ENCODE results near the gene ZDHHC8.

ZDHHC8 gene

DNA sequence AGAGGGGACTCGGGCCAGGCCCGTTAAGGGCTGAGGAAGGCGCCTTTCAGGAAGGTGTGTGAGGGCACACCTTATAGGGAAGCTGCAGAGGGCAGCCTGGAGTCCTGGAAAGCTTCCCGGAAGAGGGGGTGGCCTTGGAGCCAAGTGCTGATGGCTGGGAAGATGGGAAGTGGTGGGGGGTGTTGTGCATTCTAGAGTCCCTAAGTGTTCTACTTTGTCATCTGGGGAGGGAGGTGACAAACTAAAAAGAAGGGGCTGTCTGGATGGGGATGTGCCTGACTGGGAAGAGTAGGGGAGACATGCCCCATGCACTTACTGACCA, 6.8 kb downstream of the ZDHHC8 start:
- no peaks in the 10 kb centered on the region for H3K36me3 Mint-ChIP-seq (ENCODE audit: low read depth)
- no peaks in the 10 kb centered on the region for H3K27me3 Mint-ChIP-seq (ENCODE audit: low read depth)
- H3K4me1 Mint-ChIP-seq = peaks cover 17% of the 10 kb centered on the region
- TF ChIP-seq, protein P1, sequence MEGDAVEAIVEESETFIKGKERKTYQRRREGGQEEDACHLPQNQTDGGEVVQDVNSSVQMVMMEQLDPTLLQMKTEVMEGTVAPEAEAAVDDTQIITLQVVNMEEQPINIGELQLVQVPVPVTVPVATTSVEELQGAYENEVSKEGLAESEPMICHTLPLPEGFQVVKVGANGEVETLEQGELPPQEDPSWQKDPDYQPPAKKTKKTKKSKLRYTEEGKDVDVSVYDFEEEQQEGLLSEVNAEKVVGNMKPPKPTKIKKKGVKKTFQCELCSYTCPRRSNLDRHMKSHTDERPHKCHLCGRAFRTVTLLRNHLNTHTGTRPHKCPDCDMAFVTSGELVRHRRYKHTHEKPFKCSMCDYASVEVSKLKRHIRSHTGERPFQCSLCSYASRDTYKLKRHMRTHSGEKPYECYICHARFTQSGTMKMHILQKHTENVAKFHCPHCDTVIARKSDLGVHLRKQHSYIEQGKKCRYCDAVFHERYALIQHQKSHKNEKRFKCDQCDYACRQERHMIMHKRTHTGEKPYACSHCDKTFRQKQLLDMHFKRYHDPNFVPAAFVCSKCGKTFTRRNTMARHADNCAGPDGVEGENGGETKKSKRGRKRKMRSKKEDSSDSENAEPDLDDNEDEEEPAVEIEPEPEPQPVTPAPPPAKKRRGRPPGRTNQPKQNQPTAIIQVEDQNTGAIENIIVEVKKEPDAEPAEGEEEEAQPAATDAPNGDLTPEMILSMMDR (IDR thresholded peaks at IDR 0.05; ENCODE audit: unreplicated experiment in 3 of 3) = no peak
- peak overlapping the region in 1 of 3 experiments; percentile 53 for H3K27ac Mint-ChIP-seq
- no peaks in the 10 kb centered on the region for H3K9me3 Mint-ChIP-seq
- no peak overlapping the region for H3K4me3 Mint-ChIP-seq

DNA sequence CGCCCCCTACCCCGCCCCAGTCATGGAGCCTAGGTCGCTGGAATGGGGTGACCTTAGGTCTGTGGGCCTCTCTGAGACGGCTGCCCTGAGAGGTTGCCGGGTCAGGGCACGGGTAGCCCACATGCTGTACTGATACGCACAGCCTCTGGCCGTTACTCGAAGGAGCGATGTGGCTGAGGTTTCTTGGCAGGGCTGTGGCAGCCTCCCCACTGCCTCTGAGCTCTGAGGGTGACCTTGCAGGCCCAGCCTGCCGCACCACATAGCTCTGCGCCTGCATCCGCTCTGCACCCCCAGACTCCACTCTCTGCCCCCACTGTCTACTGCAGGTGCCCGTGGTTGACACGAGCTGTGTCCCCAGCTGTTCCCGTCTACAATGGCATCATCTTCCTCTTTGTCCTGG, 7.3 kb downstream of the ZDHHC8 start:
- no peak overlapping the region for H3K27ac Mint-ChIP-seq
- TF ChIP-seq, protein P1 (IDR thresholded peaks at IDR 0.05; ENCODE audit: unreplicated experiment in 3 of 3) = no peak
- H3K27me3 Mint-ChIP-seq (ENCODE audit: low read depth) = no peaks in the 10 kb centered on the region
- H3K9me3 Mint-ChIP-seq = no peaks in the 10 kb centered on the region
- no peaks in the 10 kb centered on the region for H3K36me3 Mint-ChIP-seq (ENCODE audit: low read depth)
- no peak overlapping the region for H3K4me3 Mint-ChIP-seq
- peaks cover 17% of the 10 kb centered on the region for H3K4me1 Mint-ChIP-seq

DNA sequence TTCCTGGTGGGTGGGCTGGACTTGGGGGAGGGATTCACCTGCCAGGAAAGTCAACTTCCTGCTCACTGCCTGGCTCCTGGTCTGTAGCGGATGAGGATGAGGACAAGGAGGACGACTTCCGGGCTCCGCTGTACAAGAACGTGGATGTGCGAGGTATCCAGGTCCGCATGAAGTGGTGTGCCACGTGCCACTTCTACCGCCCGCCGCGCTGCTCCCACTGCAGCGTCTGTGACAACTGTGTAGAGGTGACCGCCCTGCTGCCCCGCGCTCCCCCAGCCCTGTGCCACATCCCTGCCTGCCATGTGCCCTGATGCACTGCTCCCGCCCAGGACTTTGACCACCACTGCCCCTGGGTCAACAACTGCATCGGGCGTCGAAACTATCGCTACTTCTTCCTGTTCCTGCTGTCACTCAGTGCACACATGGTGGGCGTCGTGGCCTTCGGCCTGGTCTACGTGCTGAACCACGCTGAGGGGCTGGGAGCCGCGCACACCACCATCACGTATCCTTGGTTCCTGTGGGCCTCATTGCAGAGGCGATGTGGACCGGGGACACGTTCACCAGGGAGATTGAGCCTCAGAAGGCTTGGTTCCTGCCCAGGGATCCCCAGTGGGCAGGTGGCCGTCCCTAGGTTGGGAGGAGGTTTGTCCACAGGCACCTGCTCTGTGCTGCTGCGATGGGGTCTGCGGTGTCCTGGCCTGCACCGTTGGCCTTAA, 7.9 kb downstream of the ZDHHC8 start:
- TF ChIP-seq, protein P1 (IDR thresholded peaks at IDR 0.05; ENCODE audit: unreplicated experiment in 3 of 3) = no peak
- Mint-ChIP-seq H3K27me3 (ENCODE audit: low read depth) (no peaks in the 10 kb centered on the region), H3K9me3 (no peaks in the 10 kb centered on the region), H3K4me1 (peaks cover 17% of the 10 kb centered on the region), H3K27ac (no peak overlapping the region), H3K4me3 (no peak overlapping the region), H3K36me3 (ENCODE audit: low read depth) (no peaks in the 10 kb centered on the region)

DNA sequence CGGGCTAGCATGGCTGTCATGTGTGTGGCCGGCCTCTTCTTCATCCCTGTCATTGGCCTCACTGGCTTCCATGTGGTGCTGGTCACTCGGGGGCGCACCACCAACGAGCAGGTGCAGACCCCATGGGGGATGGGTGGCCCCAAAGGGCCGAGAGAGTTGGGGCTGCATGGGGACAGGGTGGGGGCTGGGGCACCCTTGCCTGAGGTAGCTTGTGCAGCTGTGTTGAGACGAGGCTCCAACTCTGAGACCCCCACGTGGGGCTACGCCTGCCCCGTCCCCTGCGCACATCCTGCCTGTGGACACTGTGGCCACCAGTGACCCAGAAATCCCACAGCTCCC, 8.5 kb downstream of the ZDHHC8 start:
- TF ChIP-seq, protein P1 (IDR thresholded peaks at IDR 0.05; ENCODE audit: unreplicated experiment in 3 of 3) = no peak
- H3K9me3 Mint-ChIP-seq = no peaks in the 10 kb centered on the region
- H3K4me3 Mint-ChIP-seq = no peak overlapping the region
- no peak overlapping the region for H3K27ac Mint-ChIP-seq
- H3K36me3 Mint-ChIP-seq (ENCODE audit: low read depth) = no peaks in the 10 kb centered on the region
- no peaks in the 10 kb centered on the region for H3K27me3 Mint-ChIP-seq (ENCODE audit: low read depth)
- H3K4me1 Mint-ChIP-seq = peaks cover 17% of the 10 kb centered on the region

DNA sequence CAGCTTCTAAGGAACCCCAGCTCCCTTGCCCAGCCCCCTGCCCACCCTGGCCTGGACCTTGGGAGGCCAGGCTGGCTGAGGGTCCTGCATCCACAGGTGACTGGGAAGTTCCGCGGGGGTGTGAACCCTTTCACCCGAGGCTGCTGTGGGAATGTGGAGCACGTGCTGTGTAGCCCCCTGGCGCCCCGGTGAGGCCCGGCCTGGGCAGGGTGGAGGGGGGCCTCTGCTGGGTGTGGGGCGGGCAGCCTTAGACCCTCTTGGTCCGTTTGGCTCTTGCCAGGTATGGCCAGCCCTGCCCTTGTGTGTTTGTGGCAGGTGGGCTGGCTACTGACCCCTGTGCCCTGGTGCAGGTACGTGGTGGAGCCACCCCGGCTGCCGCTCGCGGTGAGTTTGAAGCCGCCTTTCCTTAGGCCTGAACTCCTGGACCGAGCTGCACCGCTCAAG, 8.9 kb downstream of the ZDHHC8 start:
- Mint-ChIP-seq H3K36me3 (ENCODE audit: low read depth) (no peaks in the 10 kb centered on the region), H3K9me3 (no peaks in the 10 kb centered on the region), H3K27ac (no peak overlapping the region), H3K4me1 (peaks cover 17% of the 10 kb centered on the region), H3K4me3 (no peak overlapping the region), H3K27me3 (ENCODE audit: low read depth) (no peaks in the 10 kb centered on the region)
- TF ChIP-seq, protein P1 (IDR thresholded peaks at IDR 0.05; ENCODE audit: unreplicated experiment in 3 of 3) = no peak

Data from nephron (organoid).